Endodermal cell (in vitro differentiated cells): Measurements from ENCODE around the gene GFRA3. TPM values are rescaled to one million over a fixed set of nuclear protein-coding genes. Genes with fewer than 3 reads are reported as not detected.

Experiments used
- DNase-seq: peaks from one replicate; pipeline ENCODE4 v3.0.0-alpha.2; 2017
- H3K27ac ChIP-seq: 2 replicates; pipeline ENCODE4 v1.5.1; 2013; ENCODE audit warnings: mild to moderate bottlenecking, low read depth, low read length, moderate library complexity
- H3K27me3 ChIP-seq: 2 replicates; pipeline ENCODE4 v1.6.1; 2013; ENCODE audit warnings: mild to moderate bottlenecking, low read length, moderate library complexity; ENCODE audit not compliant: insufficient read depth, control insufficient read depth, poor library complexity, severe bottlenecking
- H3K36me3 ChIP-seq: 2 replicates; pipeline ENCODE4 v1.7.0; 2013; ENCODE audit warnings: mild to moderate bottlenecking, low read length, moderate library complexity; ENCODE audit not compliant: control insufficient read depth, insufficient read depth
- H3K4me1 ChIP-seq: one replicate; pipeline ENCODE4 v1.7.0; 2013; ENCODE audit warnings: low read length; ENCODE audit not compliant: control insufficient read depth, insufficient read depth
- H3K4me3 ChIP-seq: 2 replicates; pipeline ENCODE4 v1.5.1; 2013; ENCODE audit warnings: mild to moderate bottlenecking, low read length, moderate library complexity
- H3K9ac ChIP-seq: 2 replicates; pipeline ENCODE4 v1.6.1; 2013; ENCODE audit warnings: mild to moderate bottlenecking, low read length, moderate library complexity; ENCODE audit not compliant: poor library complexity, severe bottlenecking; ENCODE audit errors: extremely low read depth
- H3K9me3 ChIP-seq: 2 replicates; pipeline ENCODE4 v1.6.1; 2013; ENCODE audit warnings: mild to moderate bottlenecking, low read length, moderate library complexity; ENCODE audit not compliant: control insufficient read depth
- H3K27ac Mint-ChIP-seq: 2 replicates; pipeline ENCODE4 v1.8.0; 2020; ENCODE audit warnings: mixed read lengths
- H3K27me3 Mint-ChIP-seq: 2 replicates; pipeline ENCODE4 v1.8.0; 2021; ENCODE audit warnings: mild to moderate bottlenecking, mixed read lengths; ENCODE audit not compliant: insufficient read depth
- H3K36me3 Mint-ChIP-seq: 2 replicates; pipeline ENCODE4 v1.8.0; 2020; ENCODE audit warnings: low read depth, mixed read lengths
- H3K4me1 Mint-ChIP-seq: 2 replicates; pipeline ENCODE4 v1.8.0; 2020; ENCODE audit warnings: mixed read lengths
- H3K4me3 Mint-ChIP-seq: 2 replicates; pipeline ENCODE4 v1.8.0; 2020; ENCODE audit warnings: mild to moderate bottlenecking, moderate library complexity, mixed read lengths
- H3K9me3 Mint-ChIP-seq: 2 replicates; pipeline ENCODE4 v1.8.0; 2020; ENCODE audit warnings: mild to moderate bottlenecking, mixed read lengths
- CTCF ChIP-seq: fragments of 200-600 bp; sonication (generic); conservative IDR thresholded peaks from 2 replicates; pipeline ENCODE4 v1.5.0; 2021; ENCODE audit warnings: antibody characterized with exemption, mild to moderate bottlenecking
- WGBS, 2 experiments: methylation state at CpG; one replicate each; pipeline versions ENCODE4 v1.1.5 to v1.1.7; 2013; ENCODE audit warnings: missing lambda C conversion rate in 2 of 2, mixed read lengths in 1 of 2; ENCODE audit not compliant: insufficient coverage in 1 of 2, insufficient read length in 1 of 2; 5-methylcytosine and 5-hydroxymethylcytosine counted together
- total RNA-seq, 2 donors: library from RNA; stranded (reverse); fragmentation: NEBNext Ultra II Directional in 1 of 2; extraction: Animal tissue kit (Norgen Biotek cat#: 25700) in 1 of 2; gene quantifications; 2 replicates in 1 of 2; 3 replicates in 1 of 2; pipeline ENCODE4 v1.2.1, GENCODE V29; 2021

Gene GFRA3
- total RNA-seq, 2 donors from 2014 or later = 0.13 TPM; not detected in 1

GRCh38 chr5:138216799-138217198, 57.6 kb downstream of the GFRA3 start:
- no peaks in the 10 kb centered on the region for H3K27me3 ChIP-seq
- no peaks in the 10 kb centered on the region for H3K4me1 ChIP-seq
- H3K9me3 Mint-ChIP-seq = peaks cover 17% of the 10 kb centered on the region
- peaks cover 4% of the 10 kb centered on the region for H3K27me3 Mint-ChIP-seq
- TF ChIP-seq CTCF = no peak
- no peak overlapping the region for H3K4me3 ChIP-seq
- H3K27ac ChIP-seq = no peak overlapping the region
- no peak for DNase-seq
- H3K27ac Mint-ChIP-seq = no peak overlapping the region
- H3K4me1 Mint-ChIP-seq = peaks cover 2% of the 10 kb centered on the region
- H3K9me3 ChIP-seq = peaks cover 12% of the 10 kb centered on the region
- no peak overlapping the region for H3K4me3 Mint-ChIP-seq
- no peak overlapping the region for H3K9ac ChIP-seq
- H3K36me3 Mint-ChIP-seq = peaks cover 1% of the 10 kb centered on the region
- H3K36me3 ChIP-seq = no peaks in the 10 kb centered on the region
- WGBS, 2 experiments = 85 to 94% methylated on average over 2 of the region's 2 CpGs

- Histone ChIP-seq H3K4me3 (peak within 1 kb of the TSS; percentile 99), H3K27ac (peak within 1 kb of the TSS; percentile 60), H3K36me3 (peaks cover 17% of the 10 kb centered on the region), H3K4me1 (no peaks in the 10 kb centered on the region), H3K9ac (peak within 1 kb of the TSS; percentile 96), H3K27me3 (no peaks in the 10 kb centered on the region), H3K9me3 (no peaks in the 10 kb centered on the region)
- WGBS, 2 experiments = 7% methylated on average over 16 to 30 of the region's 32 CpGs
- peak; percentile 98 for DNase-seq
- Mint-ChIP-seq H3K4me1 (peaks cover 2% of the 10 kb centered on the region), H3K9me3 (peaks cover 4% of the 10 kb centered on the region), H3K4me3 (peak within 1 kb of the TSS; percentile 98), H3K36me3 (peaks cover 5% of the 10 kb centered on the region), H3K27ac (peak within 1 kb of the TSS; percentile 99), H3K27me3 (peaks cover 3% of the 10 kb centered on the region)
- peak; percentile 27 for TF ChIP-seq CTCF
Measured at GRCh38 chr5:138213161-138214029, 61.0 kb downstream of the GFRA3 start, which contains the start of gene CDC23. Gene CDC23, minus strand, starts transcription at chr5:138213323. Its CDS starts 11 bp downstream, at chr5:138213312.

GRCh38 chr5:138212828-138213160, 61.6 kb downstream of the GFRA3 start:
- Histone ChIP-seq H3K36me3 (peaks cover 22% of the 10 kb centered on the region), H3K27ac (peak overlapping the region; percentile 60), H3K9me3 (no peaks in the 10 kb centered on the region), H3K4me1 (no peaks in the 10 kb centered on the region), H3K27me3 (no peaks in the 10 kb centered on the region), H3K9ac (peak overlapping the region; percentile 96), H3K4me3 (peak overlapping the region; percentile 99)
- Mint-ChIP-seq H3K9me3 (no peaks in the 10 kb centered on the region), H3K27me3 (peaks cover 3% of the 10 kb centered on the region), H3K4me1 (peaks cover 2% of the 10 kb centered on the region), H3K36me3 (peaks cover 10% of the 10 kb centered on the region), H3K4me3 (peak overlapping the region; percentile 98), H3K27ac (peak overlapping the region; percentile 99)
- no peak for TF ChIP-seq CTCF
- DNase-seq = no peak
- 1% methylated on average over 8 of the region's 8 CpGs; no CpG with 5 or more reads in 1 of the 2 experiments for WGBS, 2 experiments
